Ecto neural progenitor cell (in vitro differentiated cells): Measurements from ENCODE around the gene MAP3K3.
A peak's percentile ranks its signal among the peaks of the same experiment; 100 is the strongest.

ENCODE experiments used
- DNase-seq: peaks from one replicate; pipeline ENCODE4 v3.0.0-alpha.2; 2018; ENCODE audit warnings: low spot score

The MAP3K3 gene

DNA sequence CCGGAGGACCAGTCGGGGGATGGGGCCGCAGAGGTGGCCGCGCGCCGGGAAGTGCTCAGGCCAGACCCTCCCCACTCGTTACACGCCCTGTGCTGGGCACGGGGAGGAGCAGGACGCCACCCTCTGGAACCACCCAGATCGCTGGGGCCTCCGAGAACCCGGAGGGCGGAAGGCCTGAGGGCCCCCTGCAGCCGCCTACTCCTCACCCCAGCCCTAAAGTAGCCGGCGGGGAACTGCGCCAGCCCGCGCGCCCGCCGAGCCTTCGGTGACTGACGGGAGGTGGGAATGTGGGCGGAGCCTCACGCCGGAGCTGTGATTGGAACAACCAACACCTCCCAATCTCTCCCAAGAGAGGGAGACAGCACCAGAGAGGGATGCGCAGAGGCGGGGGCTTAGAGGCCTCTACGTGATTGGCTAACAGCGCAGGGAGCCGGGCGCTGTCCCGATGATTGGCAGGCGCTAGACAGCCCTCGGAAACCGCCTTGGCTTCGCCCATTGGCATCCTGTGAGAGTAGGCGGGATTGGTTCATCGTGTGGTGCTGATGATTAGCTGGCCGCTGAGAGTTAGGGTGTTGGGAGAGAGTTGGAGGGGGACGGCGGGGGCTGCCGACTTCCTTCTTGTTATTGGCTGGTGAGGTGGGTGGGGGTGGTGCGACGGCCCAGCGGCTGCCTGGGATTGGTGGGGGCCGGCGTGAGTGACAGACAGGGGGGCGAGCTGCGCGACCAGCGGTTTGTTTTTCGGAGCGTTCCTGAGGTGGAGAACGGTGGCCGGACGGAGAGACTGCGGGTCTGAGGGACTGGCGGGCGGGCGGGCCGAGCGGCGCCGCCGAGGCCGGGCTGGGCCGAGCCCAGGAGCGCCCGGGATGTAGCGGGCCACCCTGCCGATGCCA is at the start of gene MAP3K3:
MAP3K3 (plus strand) TSS at position 734 of the 890 bp plus-strand sequence. CDS start 343 bp downstream, outside the sequence.
- DNase-seq: peak; percentile 100

GRCh38 chr17:63573634-63574033 is 48.6 kb upstream of the MAP3K3 start:
- no peak for DNase-seq

DNA sequence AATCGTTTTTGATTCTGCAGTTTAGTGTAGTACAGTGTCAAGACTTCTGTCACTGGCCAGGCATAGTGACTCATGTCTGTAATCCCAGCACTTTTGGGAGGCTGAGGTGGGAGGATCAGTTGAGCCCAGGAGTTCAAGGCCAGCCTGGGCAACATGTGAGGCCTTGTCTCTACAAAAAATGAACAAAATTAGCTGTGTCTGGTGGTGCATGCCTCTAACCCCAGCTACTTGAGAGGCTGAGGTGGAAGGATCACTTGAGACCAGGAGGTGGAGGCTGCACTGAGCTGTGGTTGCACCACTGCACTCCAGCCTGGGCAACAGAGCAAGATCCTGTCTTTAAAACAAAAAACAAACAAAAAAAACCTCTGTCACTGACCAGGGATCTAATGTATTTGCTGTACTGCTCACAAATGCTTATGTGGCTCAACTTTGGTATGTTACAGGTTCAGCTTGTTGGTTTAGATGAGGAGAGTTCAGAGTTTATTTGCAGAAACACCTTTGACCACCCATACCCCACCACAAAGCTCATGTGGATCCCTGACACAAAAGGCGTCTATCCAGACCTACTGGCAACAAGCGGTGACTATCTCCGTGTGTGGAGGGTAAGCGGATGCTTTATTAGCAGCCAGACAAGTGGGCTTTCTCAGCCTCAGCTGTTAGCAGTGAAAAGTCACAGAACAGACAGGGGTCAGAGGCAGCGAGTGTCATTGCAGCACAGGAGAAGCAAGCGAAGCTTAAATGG is 44.0 kb upstream of the MAP3K3 start:
- no peak for DNase-seq

GRCh38 chr17:63578769-63579111 is 43.5 kb upstream of the MAP3K3 start:
- DNase-seq: no peak

- no peak for DNase-seq
Measured at GRCh38 chr17:63579633-63580032, 42.6 kb upstream of the MAP3K3 start.

GRCh38 chr17:63587770-63588169 is 34.4 kb upstream of the MAP3K3 start:
- no peak for DNase-seq

- no peak for DNase-seq
Measured at GRCh38 chr17:63588797-63589196, 33.4 kb upstream of the MAP3K3 start.

DNA sequence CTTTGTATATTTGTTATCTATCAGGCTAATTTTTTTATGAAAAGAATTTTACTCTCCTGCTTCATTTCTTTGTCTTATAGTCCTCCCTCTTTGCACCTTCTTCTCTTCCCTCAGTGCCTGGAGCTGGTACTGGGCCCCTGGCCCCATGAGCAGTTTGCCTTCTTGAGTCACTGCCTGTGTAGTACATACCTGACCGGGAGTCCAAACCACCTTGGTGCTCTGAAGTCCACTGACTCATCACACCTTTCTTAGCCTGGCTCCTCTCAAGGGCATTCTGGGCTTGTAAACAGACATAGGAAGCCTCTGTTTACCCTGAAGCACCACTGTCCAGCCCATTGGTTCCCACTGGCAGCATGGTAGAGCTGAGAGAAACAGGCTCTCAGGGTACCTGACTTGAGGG is 32.6 kb upstream of the MAP3K3 start:
- no peak for DNase-seq

DNA sequence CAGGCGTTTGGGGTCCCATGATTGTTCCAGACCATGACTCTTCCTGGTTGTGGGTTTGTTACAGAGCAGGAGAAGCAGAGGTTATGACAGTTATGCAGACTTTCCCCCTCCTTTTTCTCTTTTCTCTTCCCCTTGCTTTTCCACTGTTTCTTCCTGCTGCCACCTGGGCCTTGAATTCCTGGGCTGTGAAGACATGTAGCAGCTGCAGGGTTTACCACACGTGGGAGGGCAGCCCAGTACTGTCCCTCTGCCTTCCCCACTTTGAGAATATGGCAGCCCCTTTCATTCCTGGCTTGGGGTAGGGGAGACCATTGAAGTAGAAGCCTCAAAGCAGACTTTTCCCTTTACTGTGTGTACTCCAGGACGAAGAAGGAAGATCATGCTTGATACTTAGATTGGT is 29.4 kb upstream of the MAP3K3 start:
- no peak for DNase-seq

GRCh38 chr17:63595132-63595531 is 27.1 kb upstream of the MAP3K3 start:
- DNase-seq: no peak

- DNase-seq: no peak
Measured at GRCh38 chr17:63596856-63597586, 25.2 kb upstream of the MAP3K3 start.

GRCh38 chr17:63598281-63598680 is 23.9 kb upstream of the MAP3K3 start:
- no peak for DNase-seq

GRCh38 chr17:63600569-63601438 is 21.4 kb upstream of the MAP3K3 start, which contains the start of gene TACO1:
TSS of gene TACO1 (plus strand) at chr17:63600895. CDS start at chr17:63601084, 189 bp downstream.
- peak; percentile 92 for DNase-seq

- no peak for DNase-seq
Measured at GRCh38 chr17:63601439-63602371, 20.5 kb upstream of the MAP3K3 start.

- no peak for DNase-seq
Measured at GRCh38 chr17:63609816-63610573, 12.2 kb upstream of the MAP3K3 start.

- no peak for DNase-seq
Measured at GRCh38 chr17:63610854-63611253, 11.4 kb upstream of the MAP3K3 start.

DNA sequence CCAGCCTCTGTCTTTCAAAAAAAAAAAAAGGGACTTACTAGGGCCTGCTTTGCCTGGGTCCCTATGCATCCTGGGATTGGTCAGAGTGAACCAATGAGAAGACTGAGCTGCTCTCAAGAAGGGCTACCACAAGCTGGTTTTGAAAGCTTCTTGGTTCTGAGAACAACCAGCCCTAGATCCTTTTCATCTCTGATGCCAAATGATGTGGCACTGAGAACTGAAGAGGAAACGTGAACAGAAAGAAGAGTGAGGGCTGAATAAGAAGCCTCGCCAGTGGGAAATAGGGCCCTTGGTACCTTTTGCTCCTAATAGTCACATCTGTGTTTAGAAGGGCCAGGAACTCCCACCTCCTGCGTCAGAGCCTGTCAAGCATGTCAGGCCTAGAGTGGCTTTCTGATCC is 10.9 kb upstream of the MAP3K3 start:
- no peak for DNase-seq

GRCh38 chr17:63613663-63614062 is 8.6 kb upstream of the MAP3K3 start:
- no peak for DNase-seq

DNA sequence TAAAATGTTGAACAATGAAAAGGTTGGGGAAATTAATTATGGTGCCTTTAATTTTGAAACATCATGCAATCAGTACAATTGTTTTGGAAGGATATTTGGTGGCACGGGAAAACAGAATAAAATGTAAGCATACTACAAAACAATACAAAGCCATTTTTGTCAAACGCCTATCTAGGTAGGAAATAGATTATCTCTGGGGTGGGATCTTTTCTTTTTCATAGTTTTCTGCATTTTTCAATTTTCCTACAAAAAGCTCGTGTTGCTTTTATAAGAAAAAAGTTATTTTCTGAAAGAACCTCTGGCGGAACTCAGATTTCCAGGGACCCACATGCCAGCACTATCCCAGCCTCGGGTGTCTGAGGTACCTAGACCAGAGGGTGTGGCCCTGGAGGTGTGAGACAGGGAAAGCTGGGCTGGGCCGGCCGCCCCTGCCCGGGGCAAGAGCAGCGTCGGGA is 961 bp upstream of the MAP3K3 start:
- no peak for DNase-seq
